Eye (tissue), 1 donor: ENCODE data around the gene PADI2.

Experiments used
- DNase-seq: peaks from one replicate; pipeline ENCODE4 v3.0.0-alpha.2; 2015

Gene PADI2

GRCh38 chr1:17139637-17140036 is 20.4 kb upstream of the PADI2 start:
- no peak for DNase-seq

GRCh38 chr1:17137441-17137840 is 18.2 kb upstream of the PADI2 start:
- DNase-seq, result no peak

DNA sequence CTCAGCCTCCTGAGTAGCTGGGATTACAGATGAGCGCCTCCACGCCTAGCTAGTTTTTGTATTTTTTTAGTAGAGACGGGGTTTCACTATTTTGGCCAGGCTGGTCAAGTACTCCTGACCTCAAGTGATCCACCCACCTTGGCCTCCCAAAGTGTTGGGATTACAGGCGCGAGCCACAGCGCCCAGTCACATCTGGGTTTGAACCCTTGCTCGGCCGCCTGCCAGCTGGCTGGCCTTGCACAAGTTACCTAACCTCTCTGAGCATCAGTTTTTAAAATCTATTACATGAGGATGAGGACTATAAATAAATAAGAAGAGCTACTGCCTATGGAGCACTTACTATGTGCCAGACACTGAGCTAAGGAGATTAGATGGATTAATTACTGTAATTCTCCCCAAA is 17.7 kb upstream of the PADI2 start:
- no peak for DNase-seq

- no peak for DNase-seq
These were observed 16.9 kb upstream of the PADI2 start for GRCh38 chr1:17136145-17136544.

DNA sequence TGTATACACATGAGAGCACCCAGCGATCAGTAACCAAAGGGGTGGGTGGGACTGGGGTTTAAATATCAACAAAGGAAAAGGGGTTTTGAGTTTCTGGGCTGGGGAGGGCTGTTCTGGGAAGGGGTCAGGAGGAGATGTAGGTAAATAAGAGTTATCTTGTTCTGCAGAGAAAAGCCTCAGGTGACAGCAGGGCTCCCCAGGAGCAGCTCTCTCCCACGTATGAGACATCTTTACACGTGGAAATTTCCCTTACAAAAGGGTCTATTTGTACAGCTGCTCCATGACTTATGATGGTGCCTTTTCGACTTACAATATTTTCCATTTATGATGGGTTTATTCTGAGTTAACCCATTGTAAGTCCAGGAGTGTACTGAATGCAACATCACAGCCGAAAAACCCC is 16.3 kb upstream of the PADI2 start:
- DNase-seq, result no peak

DNA sequence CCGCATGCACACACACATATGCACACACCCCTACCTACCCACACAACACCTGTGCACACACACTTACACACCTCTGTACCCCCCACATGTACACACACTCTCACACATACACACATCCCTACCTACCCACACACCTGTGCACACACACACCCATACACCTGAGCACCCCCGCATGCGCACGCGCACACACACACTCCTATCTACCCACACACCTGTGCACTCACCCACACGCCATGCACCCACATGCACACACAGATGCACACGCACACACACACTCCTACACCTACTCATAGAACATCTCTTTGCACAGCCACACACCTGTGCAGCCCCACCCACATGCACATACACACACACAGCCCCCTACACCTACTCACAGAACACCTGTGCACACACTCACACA is 15.5 kb upstream of the PADI2 start:
- DNase-seq, result no peak

DNA sequence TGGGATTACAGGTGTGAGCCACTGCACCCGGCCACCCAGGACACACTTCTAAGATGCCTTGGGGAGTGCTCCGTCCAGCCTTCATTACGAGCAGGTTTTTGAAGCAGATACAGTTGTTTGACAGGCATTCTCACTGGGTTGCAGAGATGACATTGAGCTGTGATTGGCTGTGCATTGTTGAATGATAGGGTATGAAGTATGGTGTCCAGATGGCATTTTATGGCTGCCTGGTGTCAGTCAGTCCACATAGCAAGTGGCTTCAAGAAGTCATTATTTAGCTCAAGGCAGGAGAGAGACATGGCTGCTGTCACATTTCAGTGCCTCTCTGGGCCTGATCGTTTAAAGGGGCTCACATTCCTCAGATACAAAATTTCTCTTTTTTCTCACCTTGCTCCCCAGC is 14.8 kb upstream of the PADI2 start:
- no peak for DNase-seq

GRCh38 chr1:17130138-17130635 is 10.9 kb upstream of the PADI2 start:
- DNase-seq, result no peak

DNA sequence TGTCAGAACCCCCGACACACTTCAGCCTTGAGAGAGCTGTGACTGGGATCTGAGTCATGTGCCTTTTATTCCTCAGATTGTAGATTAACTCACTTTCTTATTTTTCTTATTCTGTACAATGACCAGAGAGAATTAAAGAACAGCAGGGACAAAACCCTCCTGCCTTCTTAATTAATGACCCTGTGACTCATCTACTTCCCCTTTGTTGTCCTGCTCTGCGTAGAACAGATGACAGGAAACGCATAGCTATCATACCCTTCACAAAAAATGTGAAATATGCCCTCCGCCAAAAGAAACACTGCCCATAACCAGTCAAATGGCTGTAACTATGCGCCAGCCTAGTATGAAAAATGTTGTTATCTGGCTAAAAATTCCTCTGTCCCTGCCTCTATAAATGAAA is 9.1 kb upstream of the PADI2 start:
- DNase-seq, result peak; percentile 48

DNA sequence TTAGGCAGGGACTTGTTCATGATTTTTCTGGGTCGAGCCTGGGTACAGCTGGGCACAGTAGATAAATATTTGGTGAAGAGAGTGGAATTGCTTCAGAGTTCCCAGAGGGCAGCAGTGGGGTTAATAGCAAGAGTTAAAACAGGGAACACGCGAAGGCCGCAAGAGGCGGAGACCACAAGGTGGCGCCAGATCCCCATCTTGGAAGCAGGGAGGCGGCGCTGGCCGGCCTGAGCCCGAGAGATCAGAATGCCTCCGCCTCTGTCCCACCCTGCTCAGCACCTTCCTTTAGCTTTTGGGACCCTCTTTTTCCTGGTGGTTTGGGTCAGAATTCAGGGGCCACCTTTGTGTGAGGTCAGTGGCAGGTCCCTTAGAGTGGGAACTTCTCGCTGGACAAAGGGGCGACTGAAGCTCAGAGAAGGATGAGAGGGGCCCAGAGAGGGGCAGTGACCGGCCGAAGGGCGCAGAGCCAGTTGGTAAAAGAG is 6.5 kb upstream of the PADI2 start:
- peak; percentile 95 for DNase-seq

DNA sequence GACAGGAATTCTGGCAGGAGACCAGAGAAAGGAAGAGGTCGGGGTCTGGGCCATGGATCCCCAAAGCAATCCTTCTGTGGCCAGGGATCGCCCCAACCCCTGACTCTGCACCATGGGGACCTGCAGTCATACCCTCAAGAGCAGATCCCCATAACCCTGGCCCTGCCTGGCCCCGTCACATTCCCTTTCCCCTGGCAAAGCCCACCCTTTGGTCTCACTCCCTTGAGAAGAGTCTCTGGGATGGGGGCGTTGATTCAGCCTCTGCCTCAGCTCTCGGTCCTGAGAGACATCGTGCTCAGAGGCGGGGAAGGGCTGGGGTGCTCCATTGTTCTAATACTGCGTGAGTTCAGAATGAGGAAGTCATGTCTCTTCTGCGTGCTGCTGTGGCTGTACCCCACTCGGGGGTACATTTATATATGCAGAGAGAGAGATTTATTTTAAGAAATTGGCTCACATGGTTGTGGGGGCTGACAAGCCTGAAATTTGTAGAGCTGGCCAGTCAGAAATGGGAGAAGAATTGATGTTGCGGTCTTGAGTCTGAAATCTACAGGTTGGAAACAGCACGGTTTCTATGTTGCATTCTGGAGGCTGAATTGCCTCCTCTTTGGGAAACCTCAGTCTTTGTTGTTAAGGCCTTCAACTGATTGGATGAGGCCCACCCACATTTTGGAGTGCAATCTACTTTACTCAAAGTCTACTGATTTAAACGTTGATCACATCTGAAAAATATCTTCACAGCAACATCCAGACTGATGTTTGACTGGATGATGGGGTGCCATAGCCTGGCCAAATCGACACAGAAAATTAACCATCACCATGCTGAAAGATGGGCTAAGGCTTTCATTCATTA is 4.2 kb upstream of the PADI2 start:
- DNase-seq, result no peak

GRCh38 chr1:17122521-17123164 is 3.4 kb upstream of the PADI2 start:
- no peak for DNase-seq

DNA sequence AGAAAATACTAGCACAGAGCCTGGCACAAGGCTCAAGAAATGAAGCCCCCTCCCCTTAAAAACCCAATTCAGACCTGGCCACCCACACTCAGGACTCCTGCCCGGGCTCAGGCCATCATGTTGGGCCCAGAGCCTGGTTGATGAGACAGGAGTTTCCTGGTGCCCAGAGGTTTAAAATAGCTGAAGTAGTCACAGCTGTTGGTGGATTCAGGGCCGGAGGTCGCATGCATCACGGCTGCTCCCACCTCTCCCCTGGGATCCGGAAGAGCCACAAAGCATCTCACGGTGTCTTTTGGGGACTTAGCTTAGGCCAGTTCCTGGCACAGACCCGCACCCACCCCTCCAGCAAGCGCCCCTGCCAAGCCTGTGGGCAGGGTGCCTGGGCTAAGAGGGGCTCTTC is 2.6 kb upstream of the PADI2 start:
- no peak for DNase-seq

DNA sequence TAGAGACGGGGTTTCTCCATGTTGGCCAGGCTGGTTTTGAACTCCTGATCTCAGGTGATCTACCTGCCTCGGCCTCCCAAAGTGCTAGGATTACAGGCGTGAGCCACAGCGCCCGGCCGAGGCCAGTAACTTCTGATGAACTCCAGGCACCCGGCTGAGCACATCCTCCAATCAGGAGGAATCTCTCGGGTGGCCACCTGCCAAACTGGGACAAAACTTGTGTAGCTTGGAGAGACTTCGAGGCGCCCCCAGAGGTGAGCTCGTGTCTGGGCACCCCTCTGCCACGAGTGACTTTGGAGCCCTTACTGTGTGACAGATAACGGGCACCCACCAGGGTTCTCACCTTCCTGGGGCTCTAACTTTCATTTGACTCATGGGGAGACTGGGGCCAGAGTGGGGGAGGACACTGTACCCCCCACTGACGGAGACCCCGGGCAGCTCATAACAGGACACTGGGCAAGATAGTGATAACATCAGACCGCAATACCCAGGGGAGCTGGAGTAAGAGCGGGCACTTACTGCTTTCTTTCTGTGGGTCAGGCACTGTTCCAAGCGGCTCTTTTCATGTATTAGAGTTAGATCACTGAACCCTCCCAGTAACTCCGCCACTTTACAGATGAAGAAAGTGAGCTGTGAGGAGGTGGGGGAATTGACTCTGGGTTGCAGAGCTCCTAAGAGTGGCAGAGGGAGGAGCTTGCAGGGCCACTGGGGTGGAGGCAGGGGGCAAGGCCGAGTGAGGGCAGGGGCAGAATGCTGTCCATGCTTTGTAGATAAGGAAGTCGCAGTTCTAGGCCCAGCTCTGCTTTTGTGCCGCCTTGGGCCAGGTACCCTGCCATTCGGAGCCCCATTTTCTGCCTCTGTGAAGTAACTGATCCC is 1.9 kb upstream of the PADI2 start:
- peak; percentile 39 for DNase-seq

- no peak for DNase-seq
These were observed 1.2 kb upstream of the PADI2 start for GRCh38 chr1:17120481-17120877.

- DNase-seq, result peak; percentile 38
These were observed 676 bp upstream of the PADI2 start for GRCh38 chr1:17119773-17120480.

GRCh38 chr1:17118706-17119075 is 560 bp downstream of the PADI2 start:
- peak; percentile 38 for DNase-seq

DNA sequence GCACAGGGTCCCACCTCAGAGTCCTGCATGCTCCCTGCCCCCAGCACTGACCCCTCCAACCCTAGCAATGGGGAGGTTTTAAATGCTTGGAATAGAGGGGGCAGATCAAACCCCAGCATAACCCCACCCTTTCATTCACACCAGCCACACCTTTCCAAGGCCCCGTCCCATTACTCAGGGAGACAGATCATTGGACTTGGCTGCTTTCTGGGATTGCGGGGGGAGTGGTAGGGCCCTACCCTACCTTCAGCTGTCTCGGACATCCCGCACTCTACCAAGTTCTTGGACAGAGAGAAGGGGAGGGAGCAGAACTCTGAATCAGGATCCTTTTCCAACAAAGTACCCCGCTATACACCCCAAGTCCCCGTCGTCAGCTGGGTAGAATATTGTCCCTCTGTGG is 983 bp downstream of the PADI2 start:
- no peak for DNase-seq

GRCh38 chr1:17117451-17118265 is 1.6 kb downstream of the PADI2 start:
- DNase-seq, result no peak

- DNase-seq, result no peak
These were observed 2.6 kb downstream of the PADI2 start for GRCh38 chr1:17116643-17117042.

DNA sequence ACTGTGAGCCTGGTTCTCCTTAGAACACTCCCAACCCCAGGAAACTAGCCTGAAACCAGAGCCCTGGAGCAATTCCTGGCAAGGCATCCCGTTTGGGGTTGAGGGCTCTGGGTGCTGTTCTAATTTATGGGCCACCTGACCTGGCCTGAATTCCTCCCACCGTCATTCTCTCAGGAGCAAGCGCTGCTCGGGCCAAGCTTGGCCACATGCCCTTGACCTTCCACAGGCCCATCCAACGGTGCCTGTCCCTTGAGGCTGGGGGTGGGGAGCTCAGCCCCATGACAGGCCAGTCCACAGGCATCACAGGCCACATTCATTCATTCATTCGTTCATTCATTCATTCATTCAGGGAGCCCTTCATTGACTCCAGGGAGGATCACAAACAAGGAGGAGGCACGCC is 5.3 kb downstream of the PADI2 start:
- DNase-seq, result no peak
